Measurements from ENCODE around the gene TMEM236.

GRCh38 chr10:17811146-17811865 is 59.3 kb downstream of the TMEM236 start:
- TF ChIP-seq CTCF (IDR thresholded peaks at IDR 0.05) (no peak), POLR2A (IDR thresholded peaks at IDR 0.05) (no peak)
